B cell (primary cell): ENCODE measurements around the gene BBS7. TPM values are rescaled to one million over a fixed set of nuclear protein-coding genes. Genes with fewer than 3 reads are reported as not detected.

ENCODE experiments used
- ATAC-seq: fragments of 200-7000 bp; cut with Tn5 transposase; one replicate; pipeline ENCODE4 v1.10.0; 2021; ENCODE audit warnings: low read depth, mild to moderate bottlenecking, moderate number of reproducible peaks, moderate library complexity
- CTCF ChIA-PET: fragments of 350-600 bp; sonication (Branson Sonifier 250); formaldehyde crosslinking; loops from one replicate; lab custom pipeline; 2021; ENCODE audit warnings: antibody characterized with exemption, inconsistent platforms; lab: Charles Lee
- POLR2A ChIA-PET: fragments of 350-600 bp; sonication (Branson Sonifier 250); formaldehyde crosslinking; loops from one replicate; lab custom pipeline; 2021; ENCODE audit warnings: antibody characterized with exemption; lab: Charles Lee
- DNase-seq: peaks from one replicate; pipeline ENCODE4 v3.0.0; 2013
- H2AFZ ChIP-seq: 2 replicates; pipeline ENCODE4 v1.6.1; 2012; ENCODE audit warnings: mild to moderate bottlenecking, low read depth, low read length; ENCODE audit not compliant: insufficient read depth, poor library complexity, severe bottlenecking
- H3K27ac ChIP-seq, 2 donors: 1 replicate in 1 of 2; 2 replicates in 1 of 2; pipeline ENCODE4 v1.5.1; 2012 to 2013; ENCODE audit warnings: low read length in 2 of 2, mild to moderate bottlenecking in 2 of 2, moderate library complexity in 1 of 2
- H3K27me3 ChIP-seq, 4 experiments: fragments of 200-600 bp in 1 of 4; sonication (generic) in 1 of 4; replicated peaks in 1 of 4; 1 replicate in 2 of 4; 2 replicates in 2 of 4; pipeline versions ENCODE4 v1.6.1 to v1.7.0; 2013 to 2016; ENCODE audit warnings: low read length in 3 of 4, mild to moderate bottlenecking in 2 of 4, mixed read lengths in 1 of 4, moderate library complexity in 1 of 4; ENCODE audit not compliant: insufficient read depth in 4 of 4, control insufficient read depth in 3 of 4; ENCODE audit errors: control extremely low read depth in 1 of 4
- H3K36me3 ChIP-seq, 2 experiments: replicated peaks in 1 of 2; 1 replicate in 1 of 2; 2 replicates in 1 of 2; pipeline versions ENCODE4 v1.6.1 to v1.7.1; 2013; ENCODE audit warnings: low read length in 1 of 2; ENCODE audit not compliant: insufficient read depth in 2 of 2, control insufficient read depth in 1 of 2; ENCODE audit errors: control extremely low read depth in 1 of 2, extremely low read depth in 1 of 2
- H3K4me1 ChIP-seq, 2 donors: fragments of 200-600 bp in 1 of 2; sonication (generic) in 1 of 2; 1 replicate in 1 of 2; 2 replicates in 1 of 2; pipeline versions ENCODE4 v1.5.1 to v1.6.1; 2013 to 2017; ENCODE audit warnings: low read length in 2 of 2; ENCODE audit not compliant: control insufficient read depth in 2 of 2, insufficient read depth in 2 of 2
- H3K4me2 ChIP-seq: replicated peaks from 2 replicates; pipeline ENCODE3; 2012; ENCODE audit warnings: mild to moderate bottlenecking, low read depth, low read length; ENCODE audit not compliant: poor library complexity, severe bottlenecking
- H3K4me3 ChIP-seq, 5 experiments: fragments of 200-600 bp in 1 of 5; sonication (generic) in 1 of 5; 1 replicate in 3 of 5; 2 replicates in 2 of 5; pipeline versions ENCODE4 v1.5.1 to v1.7.0; 2011 to 2016; ENCODE audit warnings: low read length in 4 of 5, mild to moderate bottlenecking in 4 of 5, low read depth in 2 of 5, control low read depth in 1 of 5, moderate library complexity in 1 of 5; ENCODE audit not compliant: insufficient read depth in 1 of 5; ENCODE audit errors: control extremely low read depth in 1 of 5, extremely low read depth in 1 of 5
- H3K79me2 ChIP-seq: fragments of 200-600 bp; sonication (generic); one replicate; pipeline ENCODE4 v1.6.0; 2016; ENCODE audit warnings: low read length; ENCODE audit not compliant: control insufficient read depth, insufficient read depth
- H3K9ac ChIP-seq: fragments of 200-600 bp; sonication (generic); 2 replicates; pipeline ENCODE4 v1.6.1; 2017; ENCODE audit warnings: mild to moderate bottlenecking, low read length, moderate library complexity
- H3K9me3 ChIP-seq, 3 donors: one replicate each; pipeline versions ENCODE4 v1.6.1 to v1.7.1; 2013; ENCODE audit warnings: low read length in 2 of 3; ENCODE audit not compliant: control insufficient read depth in 2 of 3, insufficient read depth in 1 of 3; ENCODE audit errors: control extremely low read depth in 1 of 3
- H4K20me1 ChIP-seq: 2 replicates; pipeline ENCODE4 v1.6.0; 2012; ENCODE audit warnings: mild to moderate bottlenecking, low read length; ENCODE audit not compliant: insufficient read depth, control insufficient read depth, poor library complexity, severe bottlenecking
- H3K27ac Mint-ChIP-seq: one replicate; pipeline ENCODE4 v1.8.0; 2021; ENCODE audit warnings: mixed read lengths
- H3K27me3 Mint-ChIP-seq: one replicate; pipeline ENCODE4 v1.8.0; 2021; ENCODE audit warnings: mixed read lengths
- H3K4me1 Mint-ChIP-seq: one replicate; pipeline ENCODE4 v1.8.0; 2021; ENCODE audit warnings: mixed read lengths
- H3K4me3 Mint-ChIP-seq: one replicate; pipeline ENCODE4 v1.8.0; 2021; ENCODE audit warnings: mixed read lengths
- H3K9me3 Mint-ChIP-seq: one replicate; pipeline ENCODE4 v1.8.0; 2022; ENCODE audit warnings: mixed read lengths; ENCODE audit not compliant: insufficient read depth
- EZH2 ChIP-seq: IDR thresholded peaks from 2 replicates; pipeline ENCODE4 v1.6.1; 2012; ENCODE audit warnings: borderline replicate concordance, low read depth, mild to moderate bottlenecking, moderate library complexity, low read length; ENCODE audit not compliant: insufficient read depth, poor library complexity, severe bottlenecking
- WGBS: methylation state at CpG from one replicate; pipeline ENCODE4 v1.1.5; 2013; ENCODE audit warnings: missing lambda C conversion rate; ENCODE audit not compliant: insufficient coverage; 5-methylcytosine and 5-hydroxymethylcytosine counted together
- intact Hi-C: fragments of 100-400 bp; cut with micrococcal nuclease; formaldehyde crosslinking; loops from one replicate; pipeline ENCODE4 v1.10.0; 2022
- polyA minus RNA-seq: library from RNA; depleted of rRNA, polyadenylated mRNA; stranded (reverse); fragments of >200 nt; gene quantifications from 2 replicates; pipeline ENCODE4 v1.2.3, GENCODE V29; 2012
- polyA plus RNA-seq: library from polyadenylated mRNA; depleted of rRNA; stranded (reverse); fragments of >200 nt; gene quantifications from 2 replicates; pipeline ENCODE4 v1.2.3, GENCODE V29; 2012
- total RNA-seq, 2 donors: library from RNA; stranded (reverse); fragments of 120-200 nt in 1 of 2; gene quantifications; 1 replicate in 1 of 2; 2 replicates in 1 of 2; pipeline versions ENCODE4 v1.2.3 to v1.2.4, GENCODE V29; 2013 to 2022
- TF ChIP-seq, protein P1 (sequence below): fragments of 200-600 bp; IDR thresholded peaks from one replicate; pipeline ENCODE4 v1.8.0; 2022; ENCODE audit warnings: antibody characterized with exemption, mild to moderate bottlenecking

BBS7 gene, protein sequence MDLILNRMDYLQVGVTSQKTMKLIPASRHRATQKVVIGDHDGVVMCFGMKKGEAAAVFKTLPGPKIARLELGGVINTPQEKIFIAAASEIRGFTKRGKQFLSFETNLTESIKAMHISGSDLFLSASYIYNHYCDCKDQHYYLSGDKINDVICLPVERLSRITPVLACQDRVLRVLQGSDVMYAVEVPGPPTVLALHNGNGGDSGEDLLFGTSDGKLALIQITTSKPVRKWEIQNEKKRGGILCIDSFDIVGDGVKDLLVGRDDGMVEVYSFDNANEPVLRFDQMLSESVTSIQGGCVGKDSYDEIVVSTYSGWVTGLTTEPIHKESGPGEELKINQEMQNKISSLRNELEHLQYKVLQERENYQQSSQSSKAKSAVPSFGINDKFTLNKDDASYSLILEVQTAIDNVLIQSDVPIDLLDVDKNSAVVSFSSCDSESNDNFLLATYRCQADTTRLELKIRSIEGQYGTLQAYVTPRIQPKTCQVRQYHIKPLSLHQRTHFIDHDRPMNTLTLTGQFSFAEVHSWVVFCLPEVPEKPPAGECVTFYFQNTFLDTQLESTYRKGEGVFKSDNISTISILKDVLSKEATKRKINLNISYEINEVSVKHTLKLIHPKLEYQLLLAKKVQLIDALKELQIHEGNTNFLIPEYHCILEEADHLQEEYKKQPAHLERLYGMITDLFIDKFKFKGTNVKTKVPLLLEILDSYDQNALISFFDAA
- total RNA-seq (9.1 and 11.9 TPM in 2 replicates), polyA plus RNA-seq (4.0 and 4.3 TPM in 2 replicates), polyA minus RNA-seq (2.9 and 4.9 TPM in 2 replicates)
- total RNA-seq (2013), result 10.4 TPM

DNA sequence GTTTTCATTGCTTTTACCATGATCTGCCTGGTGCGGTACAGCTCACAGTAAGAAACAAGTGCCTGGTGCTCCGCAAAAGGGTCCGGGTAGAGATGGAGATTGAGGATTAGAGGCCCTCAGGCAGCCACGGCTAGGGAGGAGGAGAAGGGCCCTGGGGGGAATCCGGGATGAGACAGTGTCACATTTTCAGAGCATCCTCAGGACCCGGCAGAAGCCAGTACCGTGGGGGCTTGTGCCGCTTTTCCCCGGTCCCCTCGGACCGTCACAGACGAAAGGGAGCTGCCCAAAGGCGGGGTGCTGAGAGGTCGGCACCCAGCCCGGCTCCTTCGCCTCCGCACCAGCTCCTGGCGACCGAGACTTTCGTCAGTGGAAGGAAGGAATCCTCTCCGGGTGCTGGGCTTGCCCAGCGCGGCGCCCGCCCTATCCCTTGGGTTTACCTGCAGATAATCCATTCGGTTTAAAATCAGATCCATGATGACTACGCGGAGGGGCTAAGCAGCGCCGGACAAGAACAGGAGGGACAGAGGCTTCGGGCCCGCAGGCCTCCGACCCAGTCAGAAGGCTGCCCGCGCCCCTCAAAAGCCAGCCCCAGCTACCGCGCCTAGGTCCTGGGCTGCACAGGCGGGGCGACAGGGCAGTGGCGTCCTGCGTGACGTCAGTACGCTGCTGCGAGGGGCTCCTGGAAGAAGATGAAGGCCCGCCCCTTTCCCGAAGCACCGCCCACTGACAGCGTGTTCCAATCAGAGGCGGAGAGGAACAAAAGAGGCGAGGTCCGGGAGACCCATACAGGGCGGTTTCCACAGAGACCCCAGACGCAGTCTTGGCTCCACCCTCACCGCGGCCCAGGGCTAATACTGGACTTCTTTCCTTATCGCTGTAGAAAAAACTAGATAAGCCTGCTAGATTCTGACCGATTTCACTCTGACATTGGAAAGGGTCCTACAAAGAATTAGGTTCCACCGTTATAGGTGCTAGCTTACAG lies at the start of gene BBS7:
Gene BBS7 (minus strand): TSS at position 634 of the 982 bp plus-strand sequence. CDS start 161 bp downstream, at position 473.
- H3K4me2 ChIP-seq, result peak within 1 kb of the TSS; percentile 84
- TF ChIP-seq, protein P1, sequence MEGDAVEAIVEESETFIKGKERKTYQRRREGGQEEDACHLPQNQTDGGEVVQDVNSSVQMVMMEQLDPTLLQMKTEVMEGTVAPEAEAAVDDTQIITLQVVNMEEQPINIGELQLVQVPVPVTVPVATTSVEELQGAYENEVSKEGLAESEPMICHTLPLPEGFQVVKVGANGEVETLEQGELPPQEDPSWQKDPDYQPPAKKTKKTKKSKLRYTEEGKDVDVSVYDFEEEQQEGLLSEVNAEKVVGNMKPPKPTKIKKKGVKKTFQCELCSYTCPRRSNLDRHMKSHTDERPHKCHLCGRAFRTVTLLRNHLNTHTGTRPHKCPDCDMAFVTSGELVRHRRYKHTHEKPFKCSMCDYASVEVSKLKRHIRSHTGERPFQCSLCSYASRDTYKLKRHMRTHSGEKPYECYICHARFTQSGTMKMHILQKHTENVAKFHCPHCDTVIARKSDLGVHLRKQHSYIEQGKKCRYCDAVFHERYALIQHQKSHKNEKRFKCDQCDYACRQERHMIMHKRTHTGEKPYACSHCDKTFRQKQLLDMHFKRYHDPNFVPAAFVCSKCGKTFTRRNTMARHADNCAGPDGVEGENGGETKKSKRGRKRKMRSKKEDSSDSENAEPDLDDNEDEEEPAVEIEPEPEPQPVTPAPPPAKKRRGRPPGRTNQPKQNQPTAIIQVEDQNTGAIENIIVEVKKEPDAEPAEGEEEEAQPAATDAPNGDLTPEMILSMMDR, result no peak
- no peak for TF ChIP-seq EZH2
- intact Hi-C loops, result loop anchor here (1.0 kb wide), 5 partner anchors 46 to 862 kb away; partner anchors contain the start of genes ANXA5, BBS12, BLTP1 and EXOSC9
- Mint-ChIP-seq H3K27ac (peak within 1 kb of the TSS; percentile 88), H3K27me3 (peaks cover 14% of the 10 kb centered on the region), H3K4me1 (peaks cover 17% of the 10 kb centered on the region), H3K9me3 (no peaks in the 10 kb centered on the region), H3K4me3 (peak within 1 kb of the TSS; percentile 98)
- peaks cover 0 to 10% of the 10 kb centered on the region in 2 donors for H3K4me1 ChIP-seq
- ChIA-PET CTCF (interaction anchor here (1.1 to 1.7 kb wide), 2 partner anchors 24 to 45 kb away, joined by 3 to 5 read pairs; no protein-coding TSS in a partner anchor), POLR2A (interaction anchor here (0.6 kb wide), 1 partner anchor 1029 kb away, joined by 3 read pairs; no protein-coding TSS in a partner anchor)
- DNase-seq (peak; percentile 96), ATAC-seq (peak; percentile 98)
- H3K9ac ChIP-seq, result peak within 1 kb of the TSS; percentile 86
- H3K9me3 ChIP-seq, result no peaks in the 10 kb centered on the region
- no peaks in the 10 kb centered on the region for H4K20me1 ChIP-seq
- peak within 1 kb of the TSS; percentile 70 to 91 (median 80) for H3K4me3 ChIP-seq
- peak within 1 kb of the TSS; percentile 97 for H2AFZ ChIP-seq
- no peaks in the 10 kb centered on the region for H3K36me3 ChIP-seq
- H3K27ac ChIP-seq, result peak within 1 kb of the TSS; percentile 45 to 80
- no peaks in the 10 kb centered on the region for H3K79me2 ChIP-seq
- 1% methylated on average over 58 of the region's 58 CpGs for WGBS
- H3K27me3 ChIP-seq, result peaks cover 0 to 17% (median 4%) of the 10 kb centered on the region in 4 experiments
